ENCODE data around the gene ATP6V0B.

ATP6V0B gene

DNA sequence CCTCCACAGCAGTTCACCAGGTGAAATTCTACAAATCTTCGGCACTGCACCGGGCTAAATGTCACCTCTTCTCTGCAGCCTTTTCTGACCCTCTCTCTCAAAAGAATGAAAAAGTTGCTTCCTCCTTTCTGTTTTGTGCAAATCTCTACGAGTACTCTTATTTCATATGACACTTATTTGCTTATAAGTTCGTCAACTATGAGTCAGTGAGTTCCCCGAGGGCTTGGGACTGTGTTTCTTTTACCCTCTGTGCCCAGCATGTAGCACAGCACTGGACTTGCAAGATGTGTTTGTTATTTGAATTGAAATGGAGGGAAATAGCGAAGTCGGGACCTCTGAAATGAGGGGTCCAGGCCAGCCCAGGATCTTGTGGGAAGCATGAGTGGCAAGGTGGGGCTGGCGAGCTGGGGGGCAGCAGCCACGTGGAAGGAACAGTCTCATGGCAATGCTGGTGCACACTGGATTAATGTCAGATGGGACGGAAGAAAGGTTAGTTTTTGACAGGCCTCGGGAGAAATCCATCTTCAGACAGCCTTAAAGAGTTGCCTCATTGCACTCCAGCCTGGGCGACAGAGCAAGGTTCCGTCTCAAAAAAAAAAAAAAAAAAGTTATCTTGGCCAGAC is 50.3 kb downstream of the ATP6V0B start:
- DNase-seq (ENCODE audit: extremely low read depth in 1 of 2, low read depth in 1 of 2), result no peak

DNA sequence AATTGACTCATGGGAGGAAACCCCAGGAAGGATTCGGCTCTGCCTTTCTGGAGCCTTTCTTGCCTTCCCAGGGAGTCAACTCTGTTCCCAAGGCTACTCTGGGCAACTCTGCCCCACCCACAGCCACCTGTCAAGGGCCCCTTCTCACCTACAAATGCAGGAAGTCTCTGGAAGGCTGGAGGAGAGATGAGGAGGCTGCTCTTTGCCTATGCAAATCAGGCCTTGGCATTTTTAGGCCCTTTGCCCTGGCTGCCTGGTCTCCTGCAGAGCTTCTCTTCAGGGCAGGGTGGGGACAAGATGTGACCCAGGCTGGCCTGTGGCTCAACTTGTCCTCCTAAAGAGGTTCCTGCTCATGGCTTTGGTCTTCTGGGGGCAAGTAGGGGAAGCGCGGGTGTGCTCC is 51.1 kb downstream of the ATP6V0B start:
- DNase-seq (ENCODE audit: extremely low read depth in 1 of 2, low read depth in 1 of 2), result no peak

DNA sequence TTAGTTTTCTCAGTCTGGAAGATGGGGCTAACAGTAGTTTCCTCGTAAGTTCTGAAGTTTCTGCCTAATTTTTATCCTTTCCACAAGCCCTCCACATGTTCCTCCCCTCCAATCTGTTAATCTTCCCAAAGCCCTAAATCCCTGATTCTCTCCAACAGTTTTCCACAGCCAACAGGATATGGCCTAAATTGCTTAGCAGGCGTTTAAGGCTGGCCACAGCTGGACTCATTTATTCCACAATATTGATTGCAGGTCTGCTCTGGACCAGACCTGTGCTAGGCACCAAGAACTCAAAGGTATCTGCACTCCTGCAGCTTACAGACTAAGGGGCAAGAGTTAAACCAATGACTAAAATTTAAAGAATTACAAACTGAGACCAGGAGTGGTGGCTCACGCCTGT is 52.6 kb downstream of the ATP6V0B start:
- DNase-seq (ENCODE audit: extremely low read depth in 1 of 2, low read depth in 1 of 2), result no peak
